Measurements from ENCODE around the gene C3orf85. TPM values are rescaled to one million over a fixed set of nuclear protein-coding genes. Genes with fewer than 3 reads are reported as not detected.

Gene C3orf85, protein sequence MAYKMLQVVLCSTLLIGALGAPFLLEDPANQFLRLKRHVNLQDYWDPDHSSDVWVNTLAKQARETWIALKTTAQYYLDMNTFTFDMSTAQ
- total RNA-seq (2014; rRNA removed; shearing (Covaris generic); ENCODE audit: low replicate concordance): not detected in 2 replicates

DNA sequence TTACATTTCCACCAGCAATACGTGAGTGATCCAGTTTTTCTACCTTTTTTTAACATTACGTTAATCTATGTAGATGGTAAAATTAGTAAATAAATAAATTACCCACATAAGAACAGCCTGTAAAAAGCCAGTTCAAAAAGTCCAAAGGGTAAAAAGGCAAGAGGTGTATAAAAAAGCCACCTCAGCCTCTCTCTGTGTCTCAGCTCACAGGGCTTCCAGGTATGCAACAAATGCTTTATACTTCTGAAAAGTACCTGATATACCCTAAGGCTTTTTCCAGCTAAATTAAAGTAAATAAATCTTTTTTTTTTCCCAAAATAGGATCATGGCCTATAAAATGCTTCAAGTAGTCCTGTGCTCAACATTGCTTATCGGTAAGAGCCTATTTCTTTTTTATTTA is at the start of gene C3orf85:
Gene C3orf85 (plus strand): TSS at position 197 of the 400 bp plus-strand sequence. CDS start 129 bp downstream, at position 326.
- Histone ChIP-seq H3K4me3 (no peak within 1 kb of the TSS), H3K9me3 (no peaks in the 10 kb centered on the region), H3K27me3 (no peaks in the 10 kb centered on the region), H3K36me3 (no peaks in the 10 kb centered on the region)
- no peak for DNase-seq

- Histone ChIP-seq H3K36me3 (no peaks in the 10 kb centered on the region), H3K4me3 (no peak overlapping the region), H3K9me3 (no peaks in the 10 kb centered on the region), H3K27me3 (peaks cover 9% of the 10 kb centered on the region)
- DNase-seq: no peak
Measured at GRCh38 chr3:109089265-109089664, 47.3 kb upstream of the C3orf85 start.

- DNase-seq: no peak
- H3K27me3 ChIP-seq: peaks cover 2% of the 10 kb centered on the region; the same call in 1 of the 2 replicates
- peak overlapping the region; percentile 13; the same call in 1 of the 2 replicates for H3K4me3 ChIP-seq
- H3K36me3 ChIP-seq: no peaks in the 10 kb centered on the region
- H3K9me3 ChIP-seq: no peaks in the 10 kb centered on the region
Measured at GRCh38 chr3:109091846-109092245, 44.7 kb upstream of the C3orf85 start.

GRCh38 chr3:109093561-109093960 is 43.0 kb upstream of the C3orf85 start:
- Histone ChIP-seq H3K4me3 (no peak overlapping the region), H3K9me3 (no peaks in the 10 kb centered on the region), H3K27me3 (no peaks in the 10 kb centered on the region), H3K36me3 (no peaks in the 10 kb centered on the region)
- DNase-seq: no peak

- Histone ChIP-seq H3K27me3 (no peaks in the 10 kb centered on the region), H3K4me3 (no peak overlapping the region), H3K9me3 (no peaks in the 10 kb centered on the region), H3K36me3 (no peaks in the 10 kb centered on the region)
- DNase-seq: no peak
Measured at GRCh38 chr3:109095166-109095565, 41.4 kb upstream of the C3orf85 start.

DNA sequence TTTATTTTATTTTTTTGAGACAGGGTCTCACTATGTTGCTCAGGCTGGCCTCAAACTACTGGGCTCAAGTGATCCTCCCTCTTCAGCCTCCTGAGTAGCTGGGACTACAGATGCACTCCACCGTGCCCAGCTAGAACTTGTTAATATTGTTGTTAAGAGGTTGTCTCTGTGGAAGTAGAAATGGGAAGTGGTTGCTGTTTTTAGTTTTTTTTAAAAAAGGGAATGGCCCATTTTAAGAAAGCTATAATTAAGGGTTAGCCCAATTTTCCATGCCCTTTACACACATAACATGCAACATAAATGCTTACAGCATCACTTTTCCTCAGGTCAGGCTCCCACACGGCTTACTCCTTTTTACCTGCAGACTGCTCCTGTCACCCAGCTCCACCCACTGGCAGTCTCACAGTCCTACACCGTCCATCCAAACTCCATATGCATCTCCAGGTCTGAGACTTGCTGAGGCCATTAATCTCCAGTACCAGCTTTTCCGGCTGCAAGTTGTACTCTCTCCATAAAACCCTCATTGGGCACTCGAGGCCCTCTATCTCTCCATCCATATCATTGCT is 38.4 kb upstream of the C3orf85 start:
- Histone ChIP-seq H3K27me3 (no peaks in the 10 kb centered on the region; the same call in 1 of the 2 replicates), H3K36me3 (no peaks in the 10 kb centered on the region), H3K4me3 (no peak overlapping the region), H3K9me3 (no peaks in the 10 kb centered on the region)
- DNase-seq: no peak

DNA sequence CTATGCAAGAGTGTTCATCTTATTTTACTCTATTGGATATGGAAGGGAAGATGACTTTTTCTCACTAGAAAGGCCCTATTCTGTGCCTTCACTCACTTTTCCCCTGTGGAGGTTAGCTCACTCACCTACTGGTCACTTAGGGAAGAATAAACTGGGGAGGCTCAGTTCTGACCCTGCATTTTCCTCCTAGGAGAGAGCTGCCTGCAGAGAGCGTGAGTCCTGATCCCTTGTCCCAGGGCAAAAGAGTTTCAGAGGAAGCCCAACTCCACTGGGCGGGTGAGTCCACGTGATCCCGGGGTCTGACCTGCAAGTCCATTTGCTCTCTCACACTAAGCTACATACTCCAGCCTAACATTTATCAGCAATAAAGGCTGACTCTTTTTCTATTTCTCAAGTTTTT is 26.9 kb upstream of the C3orf85 start:
- H3K9me3 ChIP-seq: no peaks in the 10 kb centered on the region
- DNase-seq: no peak

GRCh38 chr3:109112946-109113760 is 23.4 kb upstream of the C3orf85 start:
- H3K9me3 ChIP-seq: no peaks in the 10 kb centered on the region
- no peak overlapping the region for H3K4me3 ChIP-seq
- no peaks in the 10 kb centered on the region for H3K36me3 ChIP-seq
- 0 out of 2 replicates have a peak, but pooled peaks cover 3% of the 10 kb centered on the region for H3K27me3 ChIP-seq
- DNase-seq: no peak

More for the DNA sequence above, 26.9 kb upstream of the C3orf85 start:
- Histone ChIP-seq H3K4me3 (no peak overlapping the region), H3K36me3 (no peaks in the 10 kb centered on the region), H3K27me3 (0 out of 2 replicates have a peak, but pooled peaks cover 5% of the 10 kb centered on the region)

DNA sequence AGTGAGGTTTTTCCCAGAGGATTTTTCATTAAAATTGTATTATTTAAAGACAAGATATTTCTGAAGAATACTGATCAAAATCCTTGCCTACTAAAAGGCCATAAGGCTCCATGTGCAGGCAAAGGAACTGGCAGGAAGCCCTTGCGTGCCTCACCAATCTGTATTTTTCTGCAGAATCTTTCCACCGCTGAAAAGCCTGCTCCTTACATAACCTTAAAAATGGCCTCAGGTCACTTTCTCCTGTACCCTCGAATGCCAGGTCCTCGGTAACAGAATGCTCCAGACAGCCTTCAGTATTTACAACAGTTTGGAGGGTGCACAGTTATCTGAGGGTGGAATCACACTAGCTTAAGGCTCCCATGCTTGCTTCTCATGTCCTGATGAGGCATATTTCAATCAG is 21.8 kb upstream of the C3orf85 start:
- H3K27me3 ChIP-seq: no peaks in the 10 kb centered on the region
- H3K4me3 ChIP-seq: no peak overlapping the region
- DNase-seq: no peak
- no peaks in the 10 kb centered on the region for H3K36me3 ChIP-seq
- H3K9me3 ChIP-seq: no peaks in the 10 kb centered on the region

DNA sequence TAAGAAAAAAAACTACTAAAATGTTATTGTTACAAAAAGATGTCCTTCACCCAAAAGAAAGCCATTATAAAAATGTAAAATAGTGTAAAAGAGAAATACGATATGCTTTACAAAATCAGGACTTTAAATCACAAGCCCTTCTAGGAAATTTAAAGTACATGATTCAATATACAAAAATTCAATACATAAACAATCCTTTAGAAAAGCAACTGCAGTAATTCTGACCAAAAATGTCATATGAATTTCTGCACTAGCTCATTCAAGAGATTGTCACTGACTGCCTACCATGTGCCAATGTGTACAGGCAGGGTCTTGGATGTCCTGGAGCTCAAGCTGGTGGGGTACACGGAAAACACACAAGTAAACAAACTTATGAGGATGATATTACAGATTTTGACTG is 21.1 kb upstream of the C3orf85 start:
- no peaks in the 10 kb centered on the region for H3K27me3 ChIP-seq
- H3K9me3 ChIP-seq: no peaks in the 10 kb centered on the region
- no peaks in the 10 kb centered on the region for H3K36me3 ChIP-seq
- no peak for DNase-seq
- H3K4me3 ChIP-seq: no peak overlapping the region

GRCh38 chr3:109116031-109116430 is 20.5 kb upstream of the C3orf85 start:
- Histone ChIP-seq H3K4me3 (no peak overlapping the region), H3K27me3 (no peaks in the 10 kb centered on the region), H3K9me3 (no peaks in the 10 kb centered on the region), H3K36me3 (no peaks in the 10 kb centered on the region)
- no peak for DNase-seq

- Histone ChIP-seq H3K27me3 (no peaks in the 10 kb centered on the region), H3K4me3 (no peak within 1 kb of the TSS), H3K9me3 (no peaks in the 10 kb centered on the region), H3K36me3 (no peaks in the 10 kb centered on the region)
- no peak for DNase-seq
Measured at GRCh38 chr3:109117939-109118338, 18.6 kb upstream of the C3orf85 start, which contains the start of gene MORC1. TSS of gene MORC1 (minus strand) at chr3:109118134. CDS start at chr3:109118059, 75 bp downstream.

DNA sequence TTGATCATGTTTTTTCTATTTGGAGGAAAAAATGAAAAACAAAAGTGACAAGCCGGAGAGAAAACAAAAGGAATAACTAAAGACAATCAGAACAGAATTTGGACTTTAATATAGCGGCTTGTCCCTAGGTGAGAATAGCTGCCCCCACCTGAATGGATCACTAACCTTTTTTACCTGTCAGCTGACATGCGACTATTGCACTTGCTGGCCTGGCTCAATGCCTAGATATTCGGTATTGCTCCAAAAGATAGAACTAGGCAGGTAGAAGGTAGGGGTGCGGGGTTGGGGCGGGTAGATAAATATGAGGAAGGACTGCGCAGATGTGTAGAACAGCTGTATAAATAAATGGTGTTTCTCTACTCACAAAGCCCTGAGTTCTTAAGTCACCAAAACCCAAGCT is 17.9 kb upstream of the C3orf85 start:
- DNase-seq: no peak
- no peak overlapping the region for H3K4me3 ChIP-seq
- no peaks in the 10 kb centered on the region for H3K36me3 ChIP-seq
- no peaks in the 10 kb centered on the region for H3K9me3 ChIP-seq
- no peaks in the 10 kb centered on the region for H3K27me3 ChIP-seq

DNA sequence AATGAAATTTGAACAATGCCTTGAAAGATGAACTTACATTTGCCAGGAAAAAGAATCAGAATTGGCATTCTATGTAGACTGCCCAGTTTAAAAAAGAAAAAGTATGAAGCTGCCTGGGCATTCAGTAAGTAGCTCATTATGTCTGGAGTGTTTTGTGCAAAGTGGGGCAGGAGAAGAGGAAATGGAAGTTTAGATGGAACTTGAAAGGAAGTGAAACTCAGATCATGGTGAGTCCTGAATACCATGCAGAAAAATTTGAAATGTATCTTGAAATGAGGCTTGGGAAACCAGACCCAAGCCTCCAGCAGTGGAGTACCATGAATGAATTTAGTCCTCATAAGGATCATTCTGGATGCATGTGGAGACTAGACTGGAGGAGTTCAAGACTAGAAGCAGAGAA is 13.8 kb upstream of the C3orf85 start:
- no peaks in the 10 kb centered on the region for H3K36me3 ChIP-seq
- H3K4me3 ChIP-seq: no peak overlapping the region
- H3K27me3 ChIP-seq: no peaks in the 10 kb centered on the region
- no peaks in the 10 kb centered on the region for H3K9me3 ChIP-seq
- DNase-seq: no peak

DNA sequence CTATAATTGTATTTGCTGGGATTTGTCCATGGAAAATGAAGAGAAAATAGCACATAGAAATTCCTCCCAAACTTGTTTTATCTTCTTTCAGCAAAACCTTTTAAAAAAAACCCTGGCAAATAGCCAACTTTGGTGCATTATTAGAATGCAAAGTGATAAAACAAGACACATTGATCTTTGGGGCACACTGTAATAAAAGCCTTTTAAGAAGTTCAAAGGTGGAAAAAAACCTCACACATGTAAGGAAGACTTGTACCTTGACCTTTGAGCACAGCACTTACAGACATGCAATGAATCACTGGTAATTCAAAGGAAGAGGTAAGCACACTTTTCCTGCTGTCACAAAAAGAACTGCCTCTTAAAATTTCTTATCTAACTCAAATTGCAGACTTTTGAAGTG is 10.6 kb upstream of the C3orf85 start:
- DNase-seq: no peak
- Histone ChIP-seq H3K4me3 (no peak overlapping the region), H3K36me3 (no peaks in the 10 kb centered on the region), H3K9me3 (no peaks in the 10 kb centered on the region), H3K27me3 (no peaks in the 10 kb centered on the region)

DNA sequence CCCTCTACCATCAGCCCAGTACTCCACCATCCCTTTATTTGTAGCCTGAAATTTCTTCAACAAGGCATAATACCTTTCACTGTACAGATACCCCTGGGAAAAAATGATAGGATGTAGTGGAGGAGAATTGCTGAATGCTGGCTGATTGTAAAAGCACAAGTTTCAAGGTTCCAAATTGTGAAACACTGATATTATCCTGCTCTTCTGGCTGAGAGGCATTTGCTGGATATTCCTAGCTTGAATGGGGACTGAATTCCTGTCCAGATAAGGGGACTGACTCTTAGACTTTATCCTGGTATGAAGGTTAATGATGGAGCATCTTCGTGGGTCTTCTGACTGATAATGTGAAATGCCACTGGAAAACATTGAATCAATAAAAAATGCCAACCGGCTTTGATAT is 9.0 kb upstream of the C3orf85 start:
- Histone ChIP-seq H3K4me3 (no peak overlapping the region), H3K36me3 (no peaks in the 10 kb centered on the region), H3K9me3 (no peaks in the 10 kb centered on the region), H3K27me3 (no peaks in the 10 kb centered on the region)
- no peak for DNase-seq

DNA sequence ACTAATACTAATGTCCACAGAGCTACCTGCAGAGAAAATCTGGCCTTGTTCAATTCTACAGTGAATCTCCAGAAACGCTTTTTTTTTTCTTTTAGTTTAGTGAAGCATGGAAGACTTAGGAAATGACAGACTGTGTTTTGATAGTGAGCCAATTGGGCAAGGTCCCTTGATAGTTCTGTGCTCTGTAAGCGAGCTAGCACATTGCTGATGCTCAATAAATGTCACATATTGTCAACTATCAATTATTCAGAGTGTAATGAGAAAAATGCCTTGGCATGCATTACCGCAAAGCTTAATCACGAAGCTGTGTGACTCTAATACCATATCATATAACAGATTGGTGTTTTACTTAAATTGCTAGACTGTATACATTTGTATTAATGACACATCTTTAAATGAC is 5.2 kb upstream of the C3orf85 start:
- no peaks in the 10 kb centered on the region for H3K27me3 ChIP-seq
- DNase-seq: no peak
- H3K36me3 ChIP-seq: no peaks in the 10 kb centered on the region
- no peak overlapping the region for H3K4me3 ChIP-seq
- H3K9me3 ChIP-seq: no peaks in the 10 kb centered on the region

Data from MG63 (cell line).